IPS-18c (cell line): ENCODE results near the gene AOC2.
A peak's percentile ranks its signal among the peaks of the same experiment; 100 is the strongest.

Experiments
- H3K4me3 ChIP-seq: 2 replicates; pipeline ENCODE4 v1.7.0; 2013; ENCODE audit warnings: low read depth, mild to moderate bottlenecking, low read length, moderate library complexity; ENCODE audit not compliant: insufficient read depth
- H3K9me3 ChIP-seq: one replicate; pipeline ENCODE4 v1.6.1; 2013; ENCODE audit warnings: mild to moderate bottlenecking, low read length, moderate library complexity; ENCODE audit not compliant: control insufficient read depth, insufficient read depth

Gene AOC2, protein sequence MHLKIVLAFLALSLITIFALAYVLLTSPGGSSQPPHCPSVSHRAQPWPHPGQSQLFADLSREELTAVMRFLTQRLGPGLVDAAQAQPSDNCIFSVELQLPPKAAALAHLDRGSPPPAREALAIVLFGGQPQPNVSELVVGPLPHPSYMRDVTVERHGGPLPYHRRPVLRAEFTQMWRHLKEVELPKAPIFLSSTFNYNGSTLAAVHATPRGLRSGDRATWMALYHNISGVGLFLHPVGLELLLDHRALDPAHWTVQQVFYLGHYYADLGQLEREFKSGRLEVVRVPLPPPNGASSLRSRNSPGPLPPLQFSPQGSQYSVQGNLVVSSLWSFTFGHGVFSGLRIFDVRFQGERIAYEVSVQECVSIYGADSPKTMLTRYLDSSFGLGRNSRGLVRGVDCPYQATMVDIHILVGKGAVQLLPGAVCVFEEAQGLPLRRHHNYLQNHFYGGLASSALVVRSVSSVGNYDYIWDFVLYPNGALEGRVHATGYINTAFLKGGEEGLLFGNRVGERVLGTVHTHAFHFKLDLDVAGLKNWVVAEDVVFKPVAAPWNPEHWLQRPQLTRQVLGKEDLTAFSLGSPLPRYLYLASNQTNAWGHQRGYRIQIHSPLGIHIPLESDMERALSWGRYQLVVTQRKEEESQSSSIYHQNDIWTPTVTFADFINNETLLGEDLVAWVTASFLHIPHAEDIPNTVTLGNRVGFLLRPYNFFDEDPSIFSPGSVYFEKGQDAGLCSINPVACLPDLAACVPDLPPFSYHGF

GRCh38 chr17:42844271-42844670, at the start of gene AOC2:
TSS of gene AOC2 (plus strand) at chr17:42844580. CDS start at chr17:42844627, 47 bp downstream.
- Histone ChIP-seq H3K4me3 (no peak within 1 kb of the TSS), H3K9me3 (no peaks in the 10 kb centered on the region)

DNA sequence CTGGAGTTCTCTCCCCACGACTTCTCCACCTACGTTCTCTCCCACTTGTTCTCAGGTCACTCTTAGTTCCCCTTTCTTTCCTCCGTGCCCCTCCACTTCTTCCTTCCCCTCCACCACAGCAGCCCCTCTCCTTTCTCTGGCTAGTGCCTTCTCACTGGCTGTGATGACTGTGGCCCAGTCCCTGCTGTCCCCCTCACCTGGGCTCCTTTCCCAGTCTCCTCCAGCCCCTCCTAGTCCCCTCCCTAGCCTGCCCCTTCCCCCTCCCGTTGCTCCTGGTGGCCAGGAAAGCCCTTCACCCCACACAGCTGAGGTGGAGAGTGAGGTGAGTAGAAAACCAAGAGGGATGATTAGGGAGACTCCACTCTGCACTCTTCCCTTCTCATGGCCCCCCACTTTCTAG, 49.3 kb upstream of the AOC2 start:
- no peak overlapping the region for H3K4me3 ChIP-seq
- H3K9me3 ChIP-seq = no peaks in the 10 kb centered on the region

- Histone ChIP-seq H3K9me3 (no peaks in the 10 kb centered on the region), H3K4me3 (no peak overlapping the region)
Observed at GRCh38 chr17:42795465-42795864, 48.9 kb upstream of the AOC2 start.

DNA sequence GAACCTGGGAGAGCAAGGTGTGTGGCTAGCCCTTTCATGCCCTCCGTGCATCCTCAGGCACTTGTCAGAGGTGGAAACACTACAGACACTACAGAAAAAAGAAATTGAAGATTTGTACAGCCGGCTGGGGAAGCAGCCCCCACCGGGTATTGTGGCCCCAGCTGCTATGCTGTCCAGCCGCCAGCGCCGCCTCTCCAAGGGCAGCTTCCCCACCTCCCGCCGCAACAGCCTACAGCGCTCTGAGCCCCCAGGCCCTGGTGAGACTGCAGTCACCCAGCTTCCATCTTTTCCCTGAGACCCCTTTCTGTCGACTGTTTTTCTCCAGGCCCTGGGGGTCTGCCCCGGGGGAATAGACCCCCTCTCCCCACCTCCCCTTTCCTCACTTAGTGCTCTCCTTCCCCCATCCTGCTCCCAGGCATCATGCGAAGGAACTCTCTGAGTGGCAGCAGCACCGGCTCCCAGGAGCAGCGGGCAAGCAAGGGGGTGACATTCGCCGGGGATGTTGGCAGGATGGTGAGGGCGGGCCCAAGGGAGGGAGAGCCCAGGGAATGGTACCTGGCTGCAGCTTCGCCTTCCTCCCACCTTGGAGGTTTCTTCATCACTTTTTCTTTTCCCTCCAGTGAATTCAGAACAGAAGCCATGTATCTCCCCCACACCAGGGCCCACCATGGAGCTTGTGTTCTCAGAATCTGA, 48.2 kb upstream of the AOC2 start:
- H3K4me3 ChIP-seq = no peak overlapping the region
- no peaks in the 10 kb centered on the region for H3K9me3 ChIP-seq

- Histone ChIP-seq H3K9me3 (no peaks in the 10 kb centered on the region), H3K4me3 (peak overlapping the region; percentile 98)
Observed at GRCh38 chr17:42797067-42798007, 47.0 kb upstream of the AOC2 start.

DNA sequence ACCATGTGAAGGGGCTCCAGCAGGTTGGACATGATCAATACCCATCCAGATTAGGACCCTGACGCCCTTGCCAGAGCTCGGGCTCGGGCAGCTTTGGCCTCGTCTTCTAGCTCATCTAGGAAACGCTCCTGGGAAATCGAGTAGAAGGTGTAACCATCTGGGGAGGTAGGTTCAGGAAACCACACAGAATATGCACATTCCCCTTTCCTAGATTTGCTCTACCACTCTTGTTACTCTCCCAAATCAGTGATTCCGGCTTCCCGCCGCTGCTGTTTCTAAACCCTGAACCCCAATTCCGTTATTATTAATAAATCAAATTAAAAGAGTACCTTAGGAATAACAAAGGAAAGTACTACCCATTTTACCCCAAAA, 46.4 kb upstream of the AOC2 start:
- Histone ChIP-seq H3K9me3 (no peaks in the 10 kb centered on the region), H3K4me3 (peak overlapping the region; percentile 98)

DNA sequence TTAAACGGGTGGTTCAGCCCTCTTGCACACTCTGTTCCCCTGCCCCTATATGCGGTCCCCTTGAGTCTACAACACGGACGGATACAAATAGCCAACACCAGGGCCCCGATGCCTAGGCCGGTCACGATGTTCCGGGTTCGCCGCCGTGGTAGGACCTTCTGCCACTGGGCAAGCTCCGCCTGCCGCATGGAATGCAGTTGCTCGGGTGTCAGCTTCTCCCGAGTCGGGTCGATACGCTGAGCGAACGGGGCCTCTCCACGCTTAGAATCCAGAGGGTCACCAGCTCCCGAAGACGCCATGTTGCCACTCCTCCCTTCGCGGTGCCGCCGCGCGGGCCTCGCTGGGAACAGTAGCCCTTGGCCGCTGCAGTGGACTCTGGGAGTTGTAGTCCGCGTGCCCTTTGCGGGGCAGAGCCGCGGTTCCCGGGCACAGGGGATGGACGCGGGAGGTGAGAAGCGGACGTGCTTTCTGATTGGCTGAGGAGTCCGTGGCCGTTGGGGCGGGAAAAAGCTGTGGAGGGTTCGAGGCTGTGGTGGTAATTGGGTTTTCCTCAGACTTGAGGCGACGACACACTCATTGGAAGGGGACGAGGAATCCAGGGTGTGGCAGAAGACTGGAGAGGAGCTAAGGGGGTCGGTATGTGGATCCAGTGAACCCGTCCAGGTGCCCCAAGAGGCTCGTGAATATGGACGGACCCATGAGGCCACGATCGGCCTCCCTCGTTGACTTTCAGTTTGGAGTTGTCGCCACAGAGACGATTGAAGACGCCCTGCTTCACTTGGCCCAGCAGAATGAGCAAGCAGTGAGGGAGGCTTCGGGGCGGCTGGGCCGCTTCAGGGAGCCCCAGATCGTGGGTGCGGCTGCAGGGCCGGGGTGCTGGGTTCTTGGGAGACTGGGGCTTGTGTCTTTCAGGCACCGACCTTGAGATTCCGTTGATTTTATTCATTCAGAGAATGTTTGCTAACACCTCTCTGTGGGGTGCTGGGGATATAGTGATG, 45.7 kb upstream of the AOC2 start, which contains the start of the genes CNTD1 and COA3:
Gene CNTD1, plus strand, starts transcription at position 479 of the 998 bp plus-strand sequence. Its CDS starts 207 bp downstream, at position 686.
Gene COA3, minus strand, starts transcription at position 322 of the 998 bp plus-strand sequence. Its CDS starts 23 bp downstream, at position 299.
- Histone ChIP-seq H3K4me3 (peak within 1 kb of the TSS; percentile 98), H3K9me3 (no peaks in the 10 kb centered on the region)

GRCh38 chr17:42803074-42803883, 41.1 kb upstream of the AOC2 start:
- Histone ChIP-seq H3K4me3 (no peak overlapping the region), H3K9me3 (no peaks in the 10 kb centered on the region)

DNA sequence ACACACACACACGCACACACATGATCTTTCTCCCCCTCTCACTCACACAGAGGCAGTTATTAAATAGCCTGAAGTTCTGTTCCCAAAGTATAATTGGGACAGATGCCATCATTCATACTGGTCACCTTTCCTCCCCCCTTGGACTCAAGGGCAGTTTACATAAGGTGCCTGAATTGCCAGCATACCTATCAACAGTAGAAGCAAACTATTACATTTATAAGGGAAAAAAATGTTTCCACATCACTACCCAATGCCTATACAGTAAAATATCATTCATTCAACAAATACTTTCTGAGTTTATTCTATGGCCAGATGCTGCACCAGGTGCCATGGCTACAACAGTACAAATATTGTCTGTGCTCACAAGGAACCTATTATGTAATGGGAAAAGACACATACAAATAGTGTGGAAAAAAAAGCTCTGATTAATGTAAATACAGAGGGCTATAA, 39.4 kb upstream of the AOC2 start:
- Histone ChIP-seq H3K9me3 (no peaks in the 10 kb centered on the region), H3K4me3 (no peak overlapping the region)

DNA sequence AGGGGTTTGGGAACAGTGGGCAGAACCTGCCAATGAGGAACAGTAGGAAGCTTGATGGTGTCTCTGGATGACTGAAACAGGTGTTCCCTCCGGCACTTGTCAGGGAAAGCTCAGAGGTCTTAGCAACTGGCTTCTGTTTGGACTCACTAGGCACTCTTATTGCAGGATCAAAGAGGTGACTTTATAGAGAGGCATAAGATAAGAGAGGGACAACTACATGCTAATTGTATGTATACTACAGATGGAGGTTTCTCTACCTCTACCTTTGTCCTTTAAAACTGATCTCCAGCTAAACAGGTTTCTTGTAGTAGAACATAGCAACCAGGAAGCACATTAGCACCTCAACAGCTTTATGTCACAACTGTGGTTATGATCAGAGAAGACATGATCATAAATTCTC, 38.1 kb upstream of the AOC2 start:
- Histone ChIP-seq H3K4me3 (no peak overlapping the region), H3K9me3 (no peaks in the 10 kb centered on the region)

- Histone ChIP-seq H3K4me3 (no peak overlapping the region), H3K9me3 (no peaks in the 10 kb centered on the region)
Observed at GRCh38 chr17:42809250-42809649, 35.1 kb upstream of the AOC2 start.

- no peak overlapping the region for H3K4me3 ChIP-seq
- H3K9me3 ChIP-seq = no peaks in the 10 kb centered on the region
Observed at GRCh38 chr17:42814633-42815399, 29.6 kb upstream of the AOC2 start.

- no peaks in the 10 kb centered on the region for H3K9me3 ChIP-seq
Observed at GRCh38 chr17:42817866-42818265, 26.5 kb upstream of the AOC2 start.

DNA sequence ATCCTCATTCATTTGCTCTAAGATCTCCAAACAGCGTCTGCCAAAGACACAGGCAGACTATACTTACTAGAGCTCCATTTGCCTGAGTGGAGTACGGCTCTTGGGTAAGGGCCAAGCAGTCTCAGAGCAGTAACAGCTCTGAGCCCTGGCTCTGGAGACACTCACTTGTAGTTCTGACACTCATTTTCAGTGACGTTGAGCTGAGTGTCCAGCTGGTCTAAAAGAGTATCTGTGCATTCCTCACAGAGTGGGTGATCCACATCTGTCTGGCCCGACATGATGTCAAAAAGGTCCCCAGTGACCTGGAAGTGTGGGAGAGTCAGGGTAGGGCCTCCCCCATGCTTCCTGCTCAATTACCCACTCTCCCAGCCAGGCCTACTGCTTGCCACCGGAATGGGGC, 26.0 kb upstream of the AOC2 start:
- Histone ChIP-seq H3K4me3 (no peak overlapping the region), H3K9me3 (no peaks in the 10 kb centered on the region)

More at GRCh38 chr17:42817866-42818265, 26.5 kb upstream of the AOC2 start:
- no peak overlapping the region for H3K4me3 ChIP-seq
